Measurements from ENCODE around the gene POLE4.

GRCh38 chr2:74982577-74982976, 24.1 kb downstream of the POLE4 start:
- TF ChIP-seq CTCF (conservative IDR thresholded peaks at IDR 0.05 in 1 of 2, IDR thresholded peaks at IDR 0.05 in 1 of 2; ENCODE audit: extremely low read depth in 1 of 2, insufficient read depth in 1 of 2, low read depth in 1 of 2, low read length in 2 of 2) (peak; percentile 30 to 55), EZH2 (IDR thresholded peaks at IDR 0.05; ENCODE audit: borderline replicate concordance, low read length) (no peak)

Data from mammary epithelial cell (primary cell).